CD4-positive, alpha-beta T cell treated with Interleukin-10 for 1 hour (primary cell): ENCODE results near the gene KAZALD1.

Source experiments
- DNase-seq: peaks from one replicate; pipeline ENCODE4 v3.0.0-alpha.2; 2020

KAZALD1 gene, protein sequence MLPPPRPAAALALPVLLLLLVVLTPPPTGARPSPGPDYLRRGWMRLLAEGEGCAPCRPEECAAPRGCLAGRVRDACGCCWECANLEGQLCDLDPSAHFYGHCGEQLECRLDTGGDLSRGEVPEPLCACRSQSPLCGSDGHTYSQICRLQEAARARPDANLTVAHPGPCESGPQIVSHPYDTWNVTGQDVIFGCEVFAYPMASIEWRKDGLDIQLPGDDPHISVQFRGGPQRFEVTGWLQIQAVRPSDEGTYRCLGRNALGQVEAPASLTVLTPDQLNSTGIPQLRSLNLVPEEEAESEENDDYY

DNA sequence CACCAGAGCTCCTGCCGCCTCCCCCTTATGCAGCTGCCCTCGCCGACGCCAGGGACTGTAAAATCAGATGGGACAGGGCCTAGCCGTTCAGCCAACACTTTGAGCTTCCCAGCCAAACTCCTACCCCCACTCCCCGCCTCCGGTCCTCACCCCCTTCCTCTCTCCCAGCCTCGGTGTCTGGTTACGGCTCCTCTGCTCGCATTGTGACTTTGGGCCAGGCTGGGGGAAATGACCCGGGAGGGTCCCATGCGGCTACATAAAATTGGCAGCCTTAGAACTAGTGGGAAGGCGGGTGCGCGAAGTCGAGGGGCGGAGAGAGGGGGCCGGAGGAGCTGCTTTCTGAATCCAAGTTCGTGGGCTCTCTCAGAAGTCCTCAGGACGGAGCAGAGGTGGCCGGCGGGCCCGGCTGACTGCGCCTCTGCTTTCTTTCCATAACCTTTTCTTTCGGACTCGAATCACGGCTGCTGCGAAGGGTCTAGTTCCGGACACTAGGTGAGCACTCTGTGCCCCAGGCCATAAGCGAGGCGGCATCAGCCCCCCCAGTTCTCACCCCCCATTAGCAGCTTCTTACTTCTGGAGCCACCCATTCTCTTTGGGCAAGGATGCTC is at the start of gene KAZALD1:
KAZALD1 (plus strand) TSS at position 366 of the 608 bp plus-strand sequence. CDS start 604 bp downstream, outside the sequence.
- no peak for DNase-seq

DNA sequence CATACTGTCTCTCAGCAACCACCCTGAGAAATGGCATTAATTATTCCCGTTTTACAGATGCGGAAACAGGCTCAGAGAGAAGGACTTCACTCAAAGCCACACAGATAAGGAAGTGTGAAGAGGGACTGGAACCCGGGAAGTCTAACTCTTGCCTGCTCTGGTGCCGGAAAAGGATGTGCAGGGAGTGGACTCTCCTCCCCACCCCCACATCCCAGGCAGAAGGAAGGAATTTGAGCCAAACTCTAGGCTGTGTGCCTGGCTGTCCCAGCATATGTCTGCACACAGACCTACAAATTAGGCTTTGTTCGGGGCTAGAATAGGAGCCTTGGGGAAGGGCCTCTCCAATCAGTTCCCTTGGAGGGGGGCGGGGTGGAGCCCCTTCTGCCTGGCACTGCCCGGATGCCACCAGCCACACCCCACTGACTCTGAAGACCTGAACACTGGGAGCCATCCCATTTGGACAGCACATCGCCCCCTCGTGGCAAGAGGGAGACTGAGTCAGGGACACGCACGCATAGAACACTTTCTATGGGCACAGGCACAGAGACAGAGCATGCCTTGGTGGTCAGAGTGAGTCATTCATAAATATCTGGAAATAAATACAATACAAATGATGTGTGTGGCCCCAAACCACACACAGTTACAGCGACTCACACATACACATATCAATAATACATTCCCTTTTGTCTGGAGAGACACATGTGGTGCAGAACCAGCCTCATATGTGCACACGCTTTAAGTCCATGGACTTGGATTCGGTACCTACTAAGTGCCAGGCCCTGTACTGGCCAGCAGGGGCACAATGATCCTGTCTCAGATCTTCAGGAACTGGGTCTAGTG is 49.0 kb upstream of the KAZALD1 start:
- DNase-seq = peak; percentile 84

DNA sequence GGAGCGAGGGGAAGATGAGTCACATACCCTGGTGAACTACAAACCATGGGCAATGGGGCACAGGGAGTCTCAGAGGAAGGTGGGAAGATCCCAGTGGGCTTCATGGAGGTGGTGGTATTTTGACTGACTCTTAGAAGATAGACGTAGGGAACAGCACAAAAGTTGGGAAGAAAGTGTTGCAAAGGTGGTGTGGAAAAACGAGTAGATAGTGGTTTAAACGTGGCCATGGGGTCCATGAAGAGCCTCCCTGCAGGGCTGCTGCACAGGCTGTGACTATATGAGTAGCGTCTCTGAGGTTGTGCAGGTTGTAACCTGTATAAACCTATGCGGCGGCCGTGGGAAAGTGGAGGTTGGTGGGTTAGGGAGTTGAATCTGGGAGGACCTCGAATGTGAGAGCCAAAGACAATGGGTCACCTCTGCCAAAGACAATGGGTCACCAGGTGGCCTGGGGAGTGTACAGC is 48.4 kb upstream of the KAZALD1 start:
- DNase-seq = no peak

DNA sequence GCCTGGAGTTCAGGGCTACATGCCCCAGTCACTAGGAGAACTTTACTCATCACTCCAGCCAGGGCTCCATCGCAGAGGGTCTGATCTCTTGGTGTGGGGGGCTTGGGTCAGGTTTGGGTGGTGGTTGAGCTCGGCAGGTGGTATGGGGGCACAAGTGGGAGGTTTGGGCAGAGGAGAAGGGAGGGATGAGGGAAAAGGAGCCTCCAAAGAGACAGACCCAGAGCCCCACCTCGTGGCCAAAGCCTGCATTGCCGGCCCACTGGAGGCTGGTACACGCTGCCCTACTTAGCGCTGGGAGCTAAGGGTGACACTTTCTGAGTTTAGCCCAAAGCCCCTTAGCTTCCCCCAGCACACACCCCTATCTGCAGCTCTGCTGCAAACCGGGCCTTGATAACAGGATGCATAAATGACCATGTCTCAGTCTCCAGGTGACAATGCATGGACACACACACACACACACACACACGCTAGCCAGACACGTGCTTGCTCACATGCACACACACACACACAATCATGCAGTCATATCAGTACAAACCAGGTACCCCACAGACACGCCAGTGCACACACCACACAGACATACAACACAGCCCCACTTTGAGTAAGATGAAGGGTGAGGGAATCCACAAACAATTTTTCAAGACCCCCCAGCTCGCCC is 47.4 kb upstream of the KAZALD1 start:
- DNase-seq = peak; percentile 79

DNA sequence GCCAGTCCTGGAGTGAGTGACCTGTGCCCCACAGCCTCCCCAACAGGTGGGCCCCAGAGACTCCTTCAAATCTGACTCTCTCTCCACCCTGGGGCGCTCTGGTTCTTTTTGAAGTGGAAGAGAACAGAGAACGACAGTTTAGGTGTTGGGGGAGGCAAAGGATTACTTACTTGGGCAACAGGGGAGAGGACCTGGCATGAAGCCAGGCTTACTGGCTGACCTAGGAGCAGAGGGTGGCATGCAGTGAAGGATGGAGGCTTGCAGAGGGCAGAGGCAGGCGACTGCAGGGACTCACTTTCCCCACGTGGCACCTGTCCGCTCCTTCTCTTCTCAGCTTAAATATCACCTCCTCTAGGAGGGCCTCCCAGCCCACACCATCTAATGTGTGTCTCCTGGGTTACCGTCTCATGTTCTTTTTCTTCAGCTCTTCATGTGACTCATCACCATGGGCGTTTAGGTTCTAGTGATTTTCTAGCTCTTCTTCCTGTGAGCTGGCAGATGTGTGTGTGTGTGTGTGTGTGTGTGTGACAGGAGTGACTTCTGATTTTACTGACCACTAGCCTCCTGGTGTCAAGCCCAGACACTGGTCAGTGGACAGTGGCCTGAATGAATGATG is 46.7 kb upstream of the KAZALD1 start:
- DNase-seq = no peak

DNA sequence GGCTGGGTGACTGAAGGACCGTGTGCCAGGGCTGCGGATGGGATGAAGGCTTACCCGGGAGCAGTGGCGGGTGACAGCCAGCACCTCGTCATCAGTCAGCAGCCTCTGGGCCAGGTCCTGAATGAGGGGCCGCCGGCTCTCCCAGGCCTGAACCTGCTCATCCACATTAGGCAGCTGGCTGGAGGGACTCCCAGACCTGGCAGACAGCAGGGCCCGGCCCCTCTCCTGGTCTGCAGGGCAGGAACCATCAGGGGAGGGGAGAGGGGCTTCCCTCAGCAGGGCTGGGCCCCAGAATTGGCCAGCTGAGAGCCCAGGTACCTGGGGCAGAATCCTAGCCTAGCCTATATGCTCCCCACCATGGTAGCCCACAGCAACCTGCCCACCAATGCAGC is 46.2 kb upstream of the KAZALD1 start:
- no peak for DNase-seq

DNA sequence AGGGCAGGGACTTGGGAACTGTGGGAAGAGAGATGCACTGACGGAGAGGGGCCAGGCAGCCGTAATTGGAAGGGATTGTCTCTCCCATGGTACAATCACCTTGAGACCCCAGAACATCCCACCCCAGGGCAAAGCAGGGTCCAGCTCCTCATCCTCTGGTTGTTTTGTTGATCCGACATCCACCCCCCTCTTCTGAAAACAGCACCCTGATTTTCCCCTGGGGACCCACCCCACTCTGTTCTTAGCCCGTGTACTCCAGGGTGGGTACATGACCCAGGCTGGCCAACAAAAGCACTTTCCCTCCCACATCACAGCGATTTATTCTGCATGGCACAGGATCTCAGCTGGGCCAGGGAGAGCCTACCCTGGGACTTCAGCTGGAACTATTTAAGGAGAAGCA is 45.0 kb upstream of the KAZALD1 start:
- no peak for DNase-seq

DNA sequence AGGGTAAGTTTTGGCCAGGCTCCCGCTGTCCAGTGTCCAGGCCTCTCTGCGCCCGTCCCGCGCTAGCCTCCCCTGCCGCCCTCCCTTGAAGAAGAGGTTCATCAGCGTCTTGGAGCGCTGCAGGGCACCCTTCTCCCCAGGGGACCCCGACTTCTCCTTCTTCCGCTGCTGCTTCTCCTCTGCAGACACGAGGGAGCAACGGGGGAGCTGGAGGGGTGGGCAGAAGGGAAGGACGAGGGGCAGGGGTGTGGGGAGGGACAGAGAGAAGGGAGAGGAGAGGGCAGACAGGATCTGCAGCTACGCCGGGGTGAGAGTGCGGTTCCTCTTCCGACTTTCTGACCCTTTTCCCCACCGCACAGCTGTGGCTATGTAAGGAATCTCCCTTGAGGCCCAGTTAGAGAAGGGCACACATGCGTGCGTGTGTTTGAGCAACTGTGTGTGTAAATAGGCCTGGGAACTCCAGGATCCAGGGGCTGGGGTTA is 43.6 kb upstream of the KAZALD1 start:
- DNase-seq = no peak

DNA sequence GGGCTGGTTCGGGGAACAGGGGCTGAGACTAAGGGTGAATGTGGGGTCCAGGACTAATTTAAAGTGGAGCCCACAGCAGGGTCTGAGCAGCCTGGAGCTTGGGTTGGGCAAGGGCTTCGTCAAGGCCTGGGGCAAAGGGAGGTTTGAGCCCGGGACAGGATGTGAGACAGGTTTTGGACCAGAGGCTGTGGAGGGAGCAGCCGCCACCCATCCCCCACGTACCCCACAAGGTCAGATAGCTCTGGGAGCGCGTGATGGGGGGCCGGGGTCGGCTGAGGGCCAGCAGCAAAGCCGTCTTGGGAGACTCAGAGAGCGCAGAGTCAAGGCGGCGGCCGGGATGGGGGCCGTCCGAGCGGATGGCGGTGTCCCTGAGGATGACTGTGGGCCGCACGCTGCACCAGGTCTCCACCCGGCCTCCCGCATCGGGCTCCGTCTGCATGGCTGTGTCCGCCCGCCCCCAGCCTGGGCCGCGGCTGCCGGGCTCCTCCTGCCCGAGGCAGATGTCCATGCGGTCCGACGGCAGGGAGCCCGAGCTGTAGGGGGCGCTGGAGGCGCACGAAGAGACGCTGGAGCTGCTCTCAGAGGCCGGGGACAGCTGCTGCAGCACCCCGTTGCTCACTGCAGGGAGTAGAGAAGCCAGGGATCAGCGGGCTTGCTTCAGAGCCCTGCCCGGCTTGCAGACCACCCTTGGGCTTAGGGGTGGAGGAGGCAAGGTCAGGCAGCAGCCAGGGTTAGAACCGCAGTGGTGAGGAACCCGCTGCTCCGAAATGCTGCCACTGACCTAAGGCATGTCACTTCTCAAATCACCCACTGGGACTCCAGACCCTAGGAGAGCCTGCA is 43.0 kb upstream of the KAZALD1 start:
- DNase-seq = peak; percentile 73

DNA sequence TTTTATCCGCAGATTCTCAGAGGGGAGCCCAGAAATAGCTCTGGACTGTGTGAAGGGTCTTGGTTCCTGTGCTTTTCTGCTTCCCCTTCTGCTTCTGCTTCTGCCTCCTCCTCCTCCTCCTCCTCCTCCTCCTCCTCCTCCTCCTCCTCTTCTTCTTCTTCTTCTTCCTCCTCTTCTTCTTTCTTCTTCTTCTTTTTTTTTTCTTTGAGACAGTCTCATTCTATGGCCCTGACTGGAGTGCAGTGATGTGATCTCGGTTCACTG is 42.4 kb upstream of the KAZALD1 start:
- DNase-seq = no peak

DNA sequence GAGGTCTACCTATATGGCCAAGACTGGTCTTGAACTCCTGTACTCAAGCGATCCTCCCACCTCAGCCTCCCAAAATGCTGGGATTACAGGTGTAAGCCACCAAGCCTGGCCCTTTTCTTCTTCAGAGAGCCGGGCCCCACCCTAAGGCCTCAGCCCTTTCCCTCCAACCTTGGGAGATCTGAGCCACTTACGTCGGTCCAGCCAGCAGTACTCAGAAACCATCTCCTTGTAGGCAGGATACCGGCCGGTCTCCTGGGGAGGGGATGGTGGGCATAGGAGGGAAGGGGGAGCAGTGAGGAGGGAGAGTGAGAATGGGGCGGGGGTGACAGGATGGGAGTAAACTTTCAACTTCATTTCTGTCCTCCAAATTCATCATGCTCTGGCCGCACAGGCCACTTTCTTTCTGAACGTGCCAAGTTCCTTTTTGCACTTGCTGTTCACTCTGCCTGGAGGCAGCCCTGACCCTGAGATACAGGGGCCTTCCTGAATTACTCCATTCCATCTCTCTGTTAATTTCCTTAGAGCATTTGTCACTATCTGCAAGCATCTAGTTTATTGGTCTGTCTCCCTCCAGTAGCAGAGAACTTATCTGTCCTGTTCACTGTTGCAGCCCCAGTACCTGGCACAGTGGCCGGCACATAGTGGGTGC is 41.2 kb upstream of the KAZALD1 start:
- DNase-seq = no peak

DNA sequence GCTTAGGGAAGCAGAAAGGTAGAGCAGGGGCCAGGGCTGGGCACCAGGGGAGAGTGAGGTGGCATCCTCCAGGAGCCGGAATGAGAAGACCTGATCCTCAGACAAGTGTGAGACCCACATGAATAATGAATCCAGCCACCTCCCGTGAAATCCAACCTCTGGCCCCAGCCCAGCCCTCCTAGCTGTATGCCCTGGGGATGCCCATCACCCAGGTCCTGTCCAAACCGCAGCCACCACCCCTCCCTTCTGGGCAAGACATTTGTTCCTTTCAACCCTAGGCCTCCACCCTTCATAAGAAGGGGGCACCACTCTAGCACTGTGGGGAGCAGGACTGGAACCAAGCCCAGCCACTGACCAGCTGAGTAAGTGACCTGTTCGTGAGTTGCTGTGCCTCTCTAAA is 40.5 kb upstream of the KAZALD1 start:
- DNase-seq = no peak

DNA sequence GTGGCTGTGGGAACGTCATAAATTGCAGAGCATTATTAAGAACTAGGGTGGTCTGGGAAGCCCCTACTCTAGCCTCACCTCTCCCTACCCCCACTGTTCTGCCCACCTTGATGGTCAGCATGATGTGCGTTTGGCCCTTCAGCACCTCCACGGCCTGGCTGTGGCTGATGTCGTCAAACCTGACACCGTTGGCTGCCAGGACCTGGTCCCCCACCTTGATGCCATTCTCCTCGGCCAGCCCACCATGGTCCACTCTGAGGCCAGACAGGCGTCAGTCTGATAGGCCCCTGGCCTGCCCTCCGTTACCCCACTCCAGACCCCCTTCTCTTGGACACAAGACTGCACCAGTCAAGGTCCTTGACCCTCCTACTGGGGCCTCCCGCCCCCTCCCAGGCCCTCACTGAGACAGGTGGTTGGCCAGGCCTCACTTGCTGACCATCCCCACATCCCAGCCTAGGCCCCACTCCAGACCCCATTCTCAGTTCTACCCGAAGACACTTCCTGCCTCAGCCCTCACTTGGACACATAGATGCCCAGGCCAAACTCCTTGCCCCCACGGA is 40.0 kb upstream of the KAZALD1 start:
- no peak for DNase-seq

DNA sequence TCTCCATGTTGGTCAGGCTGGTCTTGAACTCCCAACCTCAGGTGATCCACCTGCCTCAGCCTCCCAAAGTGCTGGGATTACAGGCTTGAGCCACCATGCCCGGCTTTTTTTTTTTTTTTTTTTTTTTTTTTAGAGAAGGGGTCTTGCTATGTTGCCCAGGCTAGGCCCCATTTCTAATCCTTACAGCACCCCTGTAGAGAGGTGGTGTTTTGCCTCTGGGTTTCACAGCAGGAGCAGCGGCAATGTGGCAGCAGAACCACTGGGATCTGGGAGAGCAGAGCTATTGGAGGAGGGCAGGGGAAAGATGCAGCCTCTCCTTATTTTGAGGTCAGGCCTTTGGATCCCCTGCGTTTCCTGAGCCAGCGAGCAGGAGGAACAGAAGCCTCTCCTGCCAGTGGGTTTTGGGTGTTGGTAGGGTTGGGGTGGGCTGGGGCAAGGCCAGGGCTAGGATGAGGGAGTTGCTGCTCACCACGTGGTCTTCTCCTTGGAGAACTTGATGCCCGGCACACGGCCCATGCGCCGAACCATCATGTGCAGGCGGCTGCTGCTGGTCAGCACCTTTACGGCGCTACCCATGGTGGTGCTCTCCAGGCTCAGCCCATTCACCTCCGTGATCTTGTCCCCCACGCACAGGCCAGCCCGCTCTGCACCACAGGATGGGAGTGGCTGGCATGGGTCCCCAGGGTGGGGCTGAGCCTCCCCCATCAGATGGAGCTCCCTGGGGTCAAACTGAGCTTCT is 38.7 kb upstream of the KAZALD1 start:
- no peak for DNase-seq

DNA sequence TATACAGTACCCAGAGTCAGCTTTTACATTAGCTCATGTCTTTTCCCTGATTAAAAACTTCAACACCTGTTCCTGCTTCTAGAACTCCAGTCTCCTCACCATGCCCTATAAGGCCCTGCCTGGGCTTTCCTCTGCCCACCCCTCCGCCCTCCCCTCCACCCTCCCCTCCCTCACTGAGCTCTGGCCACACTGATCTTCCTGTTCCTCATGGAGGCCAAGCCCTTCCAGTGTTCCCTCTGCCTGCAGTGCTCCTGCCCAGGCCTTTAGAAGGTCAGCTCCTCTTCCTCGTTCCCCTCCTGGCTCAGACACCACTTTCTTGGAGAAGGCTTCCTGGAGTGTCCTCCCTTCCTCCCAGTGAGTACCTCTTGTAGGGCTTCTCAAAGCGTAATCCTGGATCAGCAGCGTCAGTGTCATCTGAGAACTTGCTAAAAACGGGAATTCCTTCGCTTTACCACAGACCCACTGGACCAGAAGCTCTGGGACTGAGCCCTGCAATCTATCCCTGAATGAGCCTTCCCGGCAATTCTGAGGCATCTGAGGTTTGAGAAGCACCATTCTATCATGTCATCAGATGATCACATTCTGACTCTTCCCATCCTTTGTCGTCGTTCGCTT is 34.6 kb upstream of the KAZALD1 start:
- DNase-seq = no peak

DNA sequence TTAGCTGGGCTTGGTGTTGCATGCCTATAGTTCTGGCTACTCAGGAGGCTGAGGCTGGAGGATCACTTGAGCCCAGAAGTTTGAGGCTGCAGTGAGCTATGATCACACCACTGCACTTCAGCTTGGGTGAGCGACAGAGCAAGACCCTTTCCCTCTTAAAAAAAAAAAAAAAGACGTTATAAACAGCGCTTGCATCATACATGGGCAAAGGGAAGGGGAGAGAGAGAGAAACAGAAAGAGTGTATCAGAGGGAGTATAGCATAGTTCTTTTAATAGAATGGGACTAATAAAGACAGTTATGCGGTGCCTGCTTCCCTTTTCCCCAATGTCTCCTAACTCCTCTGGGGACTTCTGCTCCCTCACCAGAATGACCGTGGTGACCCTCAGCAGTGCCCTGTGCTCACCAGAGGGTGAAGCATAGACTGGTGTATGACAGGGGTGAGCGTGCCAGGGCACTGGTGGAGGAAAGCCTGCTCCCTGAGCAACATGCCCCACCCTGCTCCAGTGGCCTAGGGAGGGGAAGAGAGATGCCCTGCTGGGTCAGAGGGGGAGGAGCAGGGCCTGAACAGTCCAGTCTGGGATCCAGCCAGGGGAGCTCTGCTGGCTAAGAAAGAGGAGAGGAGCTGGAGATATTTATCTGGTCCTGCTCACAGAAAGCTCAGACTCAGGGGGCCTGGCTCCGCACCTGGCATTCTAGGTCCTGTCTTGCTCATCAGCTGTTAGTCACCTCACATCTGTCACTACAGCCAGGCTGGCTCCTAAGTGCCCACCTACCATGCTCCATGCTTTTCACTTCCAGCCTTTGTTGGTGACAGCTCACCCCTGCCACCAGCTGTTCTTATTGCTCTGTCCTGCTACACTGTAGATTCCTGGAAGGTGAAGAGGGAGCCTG is 33.1 kb upstream of the KAZALD1 start:
- DNase-seq = no peak

DNA sequence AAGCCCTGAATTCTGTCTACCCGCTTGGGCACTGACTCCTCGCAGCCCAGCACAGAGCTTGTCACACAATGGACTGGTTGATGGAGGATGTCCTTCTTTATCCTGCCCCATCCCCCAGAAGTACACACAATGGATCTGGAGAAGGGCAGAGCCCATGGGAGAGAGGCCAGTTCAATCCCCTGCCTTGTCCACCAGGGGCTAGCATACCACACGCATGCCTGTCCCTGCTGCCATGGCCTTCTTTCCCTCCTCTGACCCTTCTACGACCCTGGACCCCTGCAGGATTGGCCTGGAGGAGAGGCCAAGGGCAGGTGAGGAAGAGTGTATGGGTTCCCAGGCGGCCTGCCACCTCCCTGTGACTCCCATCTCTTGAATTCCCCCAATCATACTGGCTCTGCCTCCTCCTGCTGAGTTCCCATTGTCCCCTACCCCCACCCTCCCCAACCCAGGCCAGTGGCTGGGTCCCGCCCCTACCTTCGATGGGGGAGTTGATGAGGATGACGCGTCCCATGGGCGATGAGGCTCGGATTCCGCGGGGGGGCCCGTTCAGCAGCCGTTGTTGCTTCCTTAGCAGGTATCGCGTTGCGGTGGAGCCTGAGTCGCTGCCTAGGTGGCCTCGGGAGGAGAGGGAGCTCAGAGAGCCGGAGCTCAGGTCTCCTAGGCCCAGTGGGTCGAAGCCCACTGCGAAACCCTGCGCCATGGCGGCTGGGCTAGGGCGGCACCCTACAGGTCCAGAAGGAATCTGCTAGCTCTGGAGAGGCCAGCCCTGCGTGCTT is 32.1 kb upstream of the KAZALD1 start:
- no peak for DNase-seq
